Mucosa of gallbladder (tissue), 1 donor: Measurements from ENCODE around the gene SIRPB1. TPM values are rescaled to one million over a fixed set of nuclear protein-coding genes. Genes with fewer than 3 reads are reported as not detected.
"Not testable (repeated sequence)": the region's sequence is repeated elsewhere in the genome, so short reads cannot be mapped to it uniquely, and the experiment has no call there.

Experiments
- DNase-seq: peaks from one replicate; pipeline ENCODE4 v3.0.0-alpha.2; 2020; ENCODE audit warnings: low spot score
- total RNA-seq: library from RNA; stranded (reverse); gene quantifications from one replicate; pipeline ENCODE4 v1.2.1, GENCODE V29; 2021
- donor health status: DM: no; HTN: no; CAD: no.

Gene SIRPB1
- total RNA-seq = 16.3 TPM

GRCh38 chr20:1619861-1620444 is at the start of gene SIRPB1:
Gene SIRPB1, minus strand, starts transcription at chr20:1620009. Its CDS starts 65 bp downstream, at chr20:1619944.
- DNase-seq = peak; percentile 58

GRCh38 chr20:1669304-1669703 is 49.5 kb upstream of the SIRPB1 start:
- DNase-seq = no peak

- DNase-seq = no peak
Measured at GRCh38 chr20:1667502-1668085, 47.8 kb upstream of the SIRPB1 start.

- no peak for DNase-seq
Measured at GRCh38 chr20:1666802-1667201, 47.0 kb upstream of the SIRPB1 start.

GRCh38 chr20:1665345-1665744 is 45.5 kb upstream of the SIRPB1 start:
- DNase-seq = no peak

GRCh38 chr20:1664911-1665310 is 45.1 kb upstream of the SIRPB1 start:
- no peak for DNase-seq

- no peak for DNase-seq
Measured at GRCh38 chr20:1663917-1664316, 44.1 kb upstream of the SIRPB1 start.

- no peak for DNase-seq
Measured at GRCh38 chr20:1661542-1662299, 41.9 kb upstream of the SIRPB1 start.

- DNase-seq = no peak
Measured at GRCh38 chr20:1660246-1660645, 40.4 kb upstream of the SIRPB1 start.

GRCh38 chr20:1657556-1658334 is 37.9 kb upstream of the SIRPB1 start, which contains the start of gene SIRPG:
Gene SIRPG, minus strand, starts transcription at chr20:1657779. Its CDS starts 65 bp downstream, at chr20:1657714.
- DNase-seq = no peak

- no peak for DNase-seq
Measured at GRCh38 chr20:1656844-1657243, 37.0 kb upstream of the SIRPB1 start.

GRCh38 chr20:1654996-1655395 is 35.2 kb upstream of the SIRPB1 start:
- no peak for DNase-seq

GRCh38 chr20:1652960-1653359 is 33.2 kb upstream of the SIRPB1 start:
- no peak for DNase-seq

GRCh38 chr20:1652104-1652503 is 32.3 kb upstream of the SIRPB1 start:
- no peak for DNase-seq

- DNase-seq = no peak
Measured at GRCh38 chr20:1651268-1652058, 31.7 kb upstream of the SIRPB1 start.

- DNase-seq = no peak
Measured at GRCh38 chr20:1648101-1648500, 28.3 kb upstream of the SIRPB1 start.

GRCh38 chr20:1646975-1647431 is 27.2 kb upstream of the SIRPB1 start:
- DNase-seq = no peak

- no peak for DNase-seq
Measured at GRCh38 chr20:1644101-1644962, 24.5 kb upstream of the SIRPB1 start.

GRCh38 chr20:1638643-1639042 is 18.8 kb upstream of the SIRPB1 start:
- not testable (repeated sequence) for DNase-seq

GRCh38 chr20:1637755-1638154 is 17.9 kb upstream of the SIRPB1 start:
- DNase-seq = no peak
